Measurements from ENCODE around the gene EIF3K. TPM values are rescaled to one million over a fixed set of nuclear protein-coding genes. Genes with fewer than 3 reads are reported as not detected.
A peak's percentile ranks its signal among the peaks of the same experiment; 100 is the strongest.

Gene EIF3K
- total RNA-seq, 4 donors from 2014 or later, result 267 to 660 (median 460) TPM

DNA sequence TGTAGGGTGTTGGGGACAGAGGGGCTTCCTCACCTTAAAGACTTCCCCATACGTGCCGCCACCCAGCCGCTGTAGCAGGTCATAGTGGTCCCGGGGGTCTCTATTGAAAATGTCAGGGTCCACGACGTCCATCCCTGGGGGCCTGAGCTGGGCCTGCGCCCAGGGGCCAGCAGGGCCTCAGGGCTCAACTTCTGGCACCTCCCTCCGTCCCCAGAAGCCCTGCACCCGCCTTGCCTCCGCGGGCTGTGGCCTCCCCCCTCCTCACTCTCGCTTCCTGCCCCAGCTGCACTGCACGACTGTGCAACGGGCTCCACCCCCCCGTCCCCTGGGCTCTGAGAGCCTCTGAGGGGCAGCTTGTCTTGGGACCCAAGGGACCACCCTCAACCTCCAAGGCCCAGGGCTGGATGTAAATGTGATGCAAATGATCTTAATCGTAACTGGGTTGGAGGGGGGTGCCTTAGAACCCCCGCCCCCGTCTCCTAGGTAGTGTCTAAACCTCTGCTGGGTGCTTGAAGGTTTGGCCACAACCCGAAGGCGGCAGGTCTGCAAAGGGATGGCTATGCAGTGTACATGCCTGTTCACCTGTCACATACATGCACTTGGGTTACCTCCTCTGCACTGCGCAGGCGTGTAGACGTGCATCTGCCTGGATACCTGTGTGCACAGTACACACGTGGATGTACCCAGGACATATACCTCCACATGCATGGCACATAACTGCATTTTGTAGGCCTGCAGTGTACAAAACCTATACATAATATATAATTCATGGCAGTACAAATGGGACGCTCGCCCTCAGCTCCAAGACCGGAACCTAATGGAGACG is 1.0 kb upstream of the EIF3K start, which contains the start of gene MAP4K1:
MAP4K1 (minus strand) TSS at position 190 of the 826 bp plus-strand sequence; CDS start at position 132, 58 bp downstream.
- H3K4me1 ChIP-seq, result peaks cover 11 to 20% (median 16%) of the 10 kb centered on the region in 4 donors
- WGBS, 2 donors (ENCODE audit: low coverage in 1 of 2), result 20 to 51% methylated on average over 2 to 28 of the region's 28 CpGs
- H3K9me3 ChIP-seq, result no peaks in the 10 kb centered on the region
- no peak for TF ChIP-seq POLR2A (IDR thresholded peaks at IDR 0.05)
- no peak for TF ChIP-seq EP300 (IDR thresholded peaks at IDR 0.05; ENCODE audit: low read depth)
- TF ChIP-seq POLR2AphosphoS5 (IDR thresholded peaks at IDR 0.05), result no peak
- TF ChIP-seq, protein P1, sequence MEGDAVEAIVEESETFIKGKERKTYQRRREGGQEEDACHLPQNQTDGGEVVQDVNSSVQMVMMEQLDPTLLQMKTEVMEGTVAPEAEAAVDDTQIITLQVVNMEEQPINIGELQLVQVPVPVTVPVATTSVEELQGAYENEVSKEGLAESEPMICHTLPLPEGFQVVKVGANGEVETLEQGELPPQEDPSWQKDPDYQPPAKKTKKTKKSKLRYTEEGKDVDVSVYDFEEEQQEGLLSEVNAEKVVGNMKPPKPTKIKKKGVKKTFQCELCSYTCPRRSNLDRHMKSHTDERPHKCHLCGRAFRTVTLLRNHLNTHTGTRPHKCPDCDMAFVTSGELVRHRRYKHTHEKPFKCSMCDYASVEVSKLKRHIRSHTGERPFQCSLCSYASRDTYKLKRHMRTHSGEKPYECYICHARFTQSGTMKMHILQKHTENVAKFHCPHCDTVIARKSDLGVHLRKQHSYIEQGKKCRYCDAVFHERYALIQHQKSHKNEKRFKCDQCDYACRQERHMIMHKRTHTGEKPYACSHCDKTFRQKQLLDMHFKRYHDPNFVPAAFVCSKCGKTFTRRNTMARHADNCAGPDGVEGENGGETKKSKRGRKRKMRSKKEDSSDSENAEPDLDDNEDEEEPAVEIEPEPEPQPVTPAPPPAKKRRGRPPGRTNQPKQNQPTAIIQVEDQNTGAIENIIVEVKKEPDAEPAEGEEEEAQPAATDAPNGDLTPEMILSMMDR (IDR thresholded peaks at IDR 0.05), result no peak
- H3K36me3 ChIP-seq, result peaks cover 0 to 21% (median 9%) of the 10 kb centered on the region in 4 donors
- peak; percentile 78 for DNase-seq
- intact Hi-C loops (cut with DNase I; ENCODE audit: low total_unique reads) (no loop called here), in situ Hi-C loops (cut with MboI; ENCODE audit: low pct_ligation_motif_present in 1 of 4, low pct_unique_long_range_greater_than_20kb in 1 of 4, low sequenced_read_pairs in 3 of 4) (loop anchor here in 2 of 4 donors (10.0 to 25.0 kb wide), 2 partner anchors 73 to 206 kb away; partner anchors contain the start of gene FAM98C (in 1 of the 2))
- no peaks in the 10 kb centered on the region for H3K27me3 ChIP-seq
- H3K27ac ChIP-seq, result peak within 1 kb of the TSS; percentile 89 to 95 (median 92)
- H3K4me3 ChIP-seq, result peak within 1 kb of the TSS; percentile 56 to 95 (median 78)

DNA sequence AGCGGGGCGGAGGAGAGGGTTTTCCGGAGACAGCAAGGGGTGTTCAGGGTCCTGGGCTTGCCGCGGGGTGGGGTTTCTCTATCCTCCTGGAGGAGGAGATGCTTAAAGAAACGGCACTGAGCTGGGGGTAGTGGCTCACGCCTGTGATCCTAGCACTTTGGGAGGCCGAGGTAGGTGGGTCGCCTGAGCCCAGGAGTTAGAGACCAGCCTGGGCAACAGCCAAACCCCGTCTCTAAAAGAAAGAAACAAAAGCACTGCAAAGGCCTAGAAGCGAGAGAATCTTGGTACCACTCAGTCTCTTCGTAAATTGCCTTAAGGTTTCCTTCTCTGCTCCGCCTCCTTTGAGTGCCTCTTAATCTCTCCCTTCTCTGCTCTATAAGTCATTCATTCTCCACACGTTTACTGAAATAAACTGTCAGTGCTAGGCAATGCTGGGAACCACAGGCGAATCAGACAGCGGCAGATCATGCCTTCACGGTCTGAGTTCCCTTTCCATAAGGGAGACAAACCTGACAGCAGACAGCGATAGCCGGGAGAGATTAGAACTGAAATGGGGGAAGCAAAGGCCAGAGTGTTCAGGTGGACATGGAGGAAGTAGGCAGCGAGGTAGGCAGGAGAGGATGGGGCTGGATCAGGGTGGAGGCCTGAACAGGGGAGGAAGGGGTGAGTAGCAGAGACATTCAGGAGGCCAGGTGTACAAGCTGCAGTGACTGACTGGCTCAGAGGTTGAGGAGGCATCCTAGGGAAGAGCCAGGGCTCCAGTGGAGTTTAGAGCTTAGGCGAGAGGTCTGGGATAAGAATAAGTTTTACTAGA is 580 bp downstream of the EIF3K start:
- Histone ChIP-seq H3K4me3 (peak overlapping the region; percentile 76 to 95 (median 84)), H3K27me3 (no peaks in the 10 kb centered on the region), H3K9me3 (no peaks in the 10 kb centered on the region), H3K4me1 (peaks cover 11 to 20% (median 16%) of the 10 kb centered on the region in 4 donors), H3K36me3 (peaks cover 0 to 35% (median 15%) of the 10 kb centered on the region in 4 donors), H3K27ac (peak overlapping the region; percentile 89 to 95 (median 91))
- 18 to 23% methylated on average over 7 to 21 of the region's 21 CpGs for WGBS, 2 donors (ENCODE audit: low coverage in 1 of 2)
- intact Hi-C loops (cut with DNase I; ENCODE audit: low total_unique reads) (no loop called here), in situ Hi-C loops (cut with MboI; ENCODE audit: low pct_ligation_motif_present in 1 of 4, low pct_unique_long_range_greater_than_20kb in 1 of 4, low sequenced_read_pairs in 3 of 4) (loop anchor here in 2 of 4 donors (10.0 to 25.0 kb wide), 3 partner anchors 75 to 215 kb away; partner anchors contain the start of gene FAM98C (in 2 of the 2))
- no peak for DNase-seq
- no peak for TF ChIP-seq POLR2AphosphoS5 (IDR thresholded peaks at IDR 0.05)
- TF ChIP-seq, protein P1 (IDR thresholded peaks at IDR 0.05), result no peak
- no peak for TF ChIP-seq EP300 (IDR thresholded peaks at IDR 0.05; ENCODE audit: low read depth)
- TF ChIP-seq POLR2A (IDR thresholded peaks at IDR 0.05), result no peak

DNA sequence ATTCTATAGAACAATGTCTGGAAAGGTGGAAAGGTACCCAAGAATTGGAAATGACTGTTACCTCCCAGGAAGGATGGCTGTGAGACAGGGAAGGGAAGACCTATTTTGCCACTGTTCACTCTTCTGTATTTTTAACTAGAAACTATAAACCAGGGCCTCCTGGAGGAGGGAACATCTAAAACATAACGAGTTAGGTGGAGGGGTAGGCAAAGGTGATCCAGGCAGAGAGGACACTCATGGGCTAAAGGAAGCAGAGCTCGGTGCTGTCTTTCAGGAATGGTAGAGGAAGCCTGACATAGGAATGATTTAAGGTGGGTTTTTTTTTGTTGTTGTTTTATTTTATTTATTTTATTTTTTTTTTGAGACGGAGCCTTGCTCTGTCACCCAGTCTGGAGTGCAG is 5.8 kb downstream of the EIF3K start:
- in situ Hi-C loops (cut with MboI; ENCODE audit: low pct_ligation_motif_present in 1 of 4, low pct_unique_long_range_greater_than_20kb in 1 of 4, low sequenced_read_pairs in 3 of 4), result loop anchor here in 2 of 4 donors (10.0 to 25.0 kb wide), 3 partner anchors 80 to 220 kb away; partner anchors contain the start of gene FAM98C (in 2 of the 2)
- DNase-seq, result no peak
- H3K36me3 ChIP-seq, result peaks cover 0 to 80% (median 36%) of the 10 kb centered on the region in 4 donors
- H3K9me3 ChIP-seq, result no peaks in the 10 kb centered on the region
- no peak overlapping the region for H3K4me3 ChIP-seq
- TF ChIP-seq POLR2A (IDR thresholded peaks at IDR 0.05), result no peak
- no peaks in the 10 kb centered on the region for H3K27me3 ChIP-seq
- no peak overlapping the region for H3K27ac ChIP-seq
- peaks cover 5 to 7% (median 7%) of the 10 kb centered on the region in 4 donors for H3K4me1 ChIP-seq
- intact Hi-C loops (cut with DNase I; ENCODE audit: low total_unique reads), result no loop called here
- WGBS, 2 donors (ENCODE audit: low coverage in 1 of 2), result 83 to 88% methylated on average over 1 to 3 of the region's 3 CpGs

DNA sequence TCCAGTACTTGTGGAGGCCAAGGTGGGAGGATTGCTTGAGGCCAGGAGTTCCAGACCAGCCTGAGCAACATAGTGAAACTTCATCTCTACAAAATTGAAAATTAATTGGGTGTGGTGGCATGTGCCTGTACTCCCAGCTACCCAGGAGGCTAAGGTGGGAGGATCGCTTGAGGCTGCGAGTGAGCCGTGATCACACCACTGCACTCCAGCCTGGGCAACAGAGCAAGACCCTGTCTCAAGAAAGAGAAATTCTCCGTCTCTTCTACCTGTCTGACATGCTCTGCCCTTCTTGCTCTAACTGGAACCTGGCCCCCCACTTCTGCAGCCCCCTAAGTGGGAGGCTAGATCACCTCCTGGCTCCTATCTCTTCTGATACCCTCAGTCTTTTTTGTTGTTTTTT is 7.4 kb downstream of the EIF3K start:
- Histone ChIP-seq H3K4me3 (no peak overlapping the region), H3K27ac (no peak overlapping the region), H3K4me1 (no peaks in the 10 kb centered on the region), H3K36me3 (peaks cover 0 to 89% (median 35%) of the 10 kb centered on the region in 4 donors), H3K27me3 (no peaks in the 10 kb centered on the region), H3K9me3 (no peaks in the 10 kb centered on the region)
- 80 to 95% methylated on average over 1 to 4 of the region's 4 CpGs for WGBS, 2 donors (ENCODE audit: low coverage in 1 of 2)
- intact Hi-C loops (cut with DNase I; ENCODE audit: low total_unique reads), result no loop called here
- DNase-seq, result no peak
- in situ Hi-C loops (cut with MboI; ENCODE audit: low pct_ligation_motif_present in 1 of 4, low pct_unique_long_range_greater_than_20kb in 1 of 4, low sequenced_read_pairs in 3 of 4), result loop anchor here in 2 of 4 donors (10.0 kb wide), 2 partner anchors 82 to 222 kb away; partner anchors contain the start of gene FAM98C (in 1 of the 2)
- TF ChIP-seq POLR2AphosphoS5 (IDR thresholded peaks at IDR 0.05) (no peak), EP300 (IDR thresholded peaks at IDR 0.05; ENCODE audit: low read depth) (no peak), POLR2A (IDR thresholded peaks at IDR 0.05) (no peak)
- TF ChIP-seq, protein P1 (IDR thresholded peaks at IDR 0.05), result no peak

All from transverse colon (tissue), 4 donors.